HG02970 (cell line): Measurements from ENCODE around the gene TPH2.

Experiments
- ATAC-seq: cut with Tn5 transposase; IDR thresholded peaks from one replicate; pipeline ENCODE4 v1.9.1; 2021; ENCODE audit warnings: mild to moderate bottlenecking, moderate library complexity, moderate number of reproducible peaks; ENCODE audit not compliant: unreplicated experiment, low FRiP score

Gene TPH2

GRCh38 chr12:72030277-72030676, 91.6 kb downstream of the TPH2 start:
- no peak for ATAC-seq

GRCh38 chr12:72031066-72031465, 92.4 kb downstream of the TPH2 start:
- ATAC-seq, result no peak

- no peak for ATAC-seq
Observed at GRCh38 chr12:72033991-72034390, 95.3 kb downstream of the TPH2 start.

DNA sequence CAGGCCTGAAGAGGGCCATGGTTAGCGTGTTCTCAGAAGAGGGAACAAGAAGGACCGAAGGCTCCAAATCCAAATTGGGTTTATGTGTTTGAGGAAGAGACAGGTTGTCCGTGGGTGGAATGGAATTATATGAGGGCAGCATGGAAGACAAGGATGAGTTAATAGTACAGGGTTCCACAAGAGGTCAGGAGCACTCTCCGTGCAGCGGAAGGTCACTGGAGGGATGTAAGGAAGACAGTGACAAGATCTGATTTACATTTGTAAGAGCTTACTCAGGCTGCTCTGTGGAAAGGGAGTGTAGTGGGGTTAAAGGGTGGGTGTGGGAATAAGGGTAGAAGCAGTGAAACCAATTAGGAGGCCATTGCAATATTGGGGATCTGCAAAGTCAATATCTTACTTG, 97.0 kb downstream of the TPH2 start:
- no peak for ATAC-seq

DNA sequence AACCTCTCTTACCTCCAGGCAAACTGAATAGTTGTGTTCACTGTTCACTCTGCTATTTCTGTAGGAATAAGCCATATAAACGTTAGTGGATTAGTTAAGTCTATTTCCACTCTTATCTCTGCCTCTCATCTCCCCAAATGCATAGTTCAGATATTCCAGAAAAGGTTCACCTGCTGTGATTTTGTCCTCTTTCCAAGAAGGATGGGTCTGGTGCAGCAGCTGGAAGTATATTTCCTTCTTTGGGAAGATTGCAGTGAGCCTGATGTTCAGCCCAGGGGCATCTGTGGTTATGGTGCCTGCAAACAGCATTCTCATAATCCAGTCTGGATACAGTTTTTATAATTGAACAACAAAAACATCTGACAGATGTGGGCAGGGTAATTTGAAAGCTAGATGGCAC, 97.7 kb downstream of the TPH2 start:
- no peak for ATAC-seq

- ATAC-seq, result no peak
Observed at GRCh38 chr12:72037006-72037795, 98.6 kb downstream of the TPH2 start.

GRCh38 chr12:72041811-72042210, 103.2 kb downstream of the TPH2 start:
- no peak for ATAC-seq

- no peak for ATAC-seq
Observed at GRCh38 chr12:72053604-72054003, 115.0 kb downstream of the TPH2 start.

DNA sequence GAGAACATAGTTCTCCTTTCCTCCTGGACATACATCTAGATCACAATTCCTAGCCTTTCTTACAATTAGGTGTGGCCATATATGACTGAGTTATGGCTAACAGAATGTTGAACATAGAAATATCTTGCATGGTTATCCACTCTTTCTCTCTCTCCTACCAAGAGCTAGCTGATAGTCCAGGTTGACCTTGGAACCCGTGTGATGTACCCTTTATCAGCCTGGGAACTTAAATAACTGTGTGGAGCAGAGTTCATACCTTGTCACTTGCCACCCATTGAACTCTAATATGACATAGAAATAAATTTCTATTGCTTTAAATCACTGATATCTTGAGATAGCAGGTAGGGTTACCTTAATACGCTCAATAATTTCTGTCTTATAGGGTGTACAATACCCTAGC, 115.9 kb downstream of the TPH2 start:
- ATAC-seq, result no peak

GRCh38 chr12:72057330-72057914, 118.8 kb downstream of the TPH2 start:
- ATAC-seq, result no peak

DNA sequence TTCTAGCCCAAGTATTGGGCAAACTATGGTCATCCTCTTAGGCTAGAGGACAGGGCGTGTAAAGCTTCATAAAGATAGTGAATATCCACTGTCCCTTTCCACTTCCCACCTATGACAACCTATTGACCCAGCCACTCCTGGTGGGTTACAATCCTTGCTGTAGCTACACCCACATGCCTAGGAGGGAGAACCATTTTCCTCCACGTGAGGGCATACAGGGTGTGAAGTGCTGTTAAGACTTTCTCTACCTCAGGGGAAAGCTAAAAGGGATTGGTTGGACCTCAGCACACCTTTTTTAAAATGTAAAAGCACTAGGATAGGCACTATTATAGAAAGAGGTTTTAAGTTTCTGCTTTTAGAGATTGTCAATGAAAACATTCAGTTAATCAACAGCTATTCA, 124.4 kb downstream of the TPH2 start:
- no peak for ATAC-seq

DNA sequence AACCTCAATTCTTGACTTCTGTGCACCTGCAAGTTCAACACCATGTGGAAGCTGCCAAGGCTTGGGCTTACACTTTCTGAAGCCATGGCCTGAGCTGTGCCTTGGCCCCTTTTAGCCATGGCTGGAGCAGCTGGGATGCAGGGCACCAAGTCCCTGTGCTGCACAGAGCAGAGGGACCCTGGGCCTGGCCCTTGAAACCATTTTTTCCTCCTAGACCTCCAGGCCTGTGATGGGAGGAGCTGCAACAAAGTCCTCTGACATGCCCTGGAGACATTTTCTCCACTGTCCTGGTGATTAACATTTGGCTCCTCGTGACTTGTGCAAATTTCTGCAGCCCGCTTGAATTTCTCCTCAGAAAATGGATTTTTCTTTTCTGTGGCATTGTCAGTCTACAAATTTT, 132.4 kb downstream of the TPH2 start:
- no peak for ATAC-seq

- no peak for ATAC-seq
Observed at GRCh38 chr12:72072592-72073212, 134.1 kb downstream of the TPH2 start.

DNA sequence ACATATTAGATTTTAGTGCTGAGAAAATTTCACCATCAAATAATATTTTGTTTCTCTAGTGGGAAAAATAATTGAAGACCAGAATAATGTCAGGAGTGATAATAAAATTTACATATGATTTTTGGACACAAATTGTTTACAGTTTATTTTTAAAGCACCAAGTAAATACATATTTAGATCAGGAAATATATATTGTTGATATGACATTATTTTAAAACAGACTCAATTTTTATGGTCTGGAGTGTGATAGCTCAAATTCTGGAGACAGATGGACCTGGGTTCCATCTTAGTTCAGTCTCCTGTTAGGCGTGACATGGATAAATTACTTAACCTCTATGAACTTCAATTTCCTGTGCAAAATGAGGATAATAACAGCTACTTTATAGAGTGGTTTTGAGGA, 135.4 kb downstream of the TPH2 start:
- no peak for ATAC-seq

DNA sequence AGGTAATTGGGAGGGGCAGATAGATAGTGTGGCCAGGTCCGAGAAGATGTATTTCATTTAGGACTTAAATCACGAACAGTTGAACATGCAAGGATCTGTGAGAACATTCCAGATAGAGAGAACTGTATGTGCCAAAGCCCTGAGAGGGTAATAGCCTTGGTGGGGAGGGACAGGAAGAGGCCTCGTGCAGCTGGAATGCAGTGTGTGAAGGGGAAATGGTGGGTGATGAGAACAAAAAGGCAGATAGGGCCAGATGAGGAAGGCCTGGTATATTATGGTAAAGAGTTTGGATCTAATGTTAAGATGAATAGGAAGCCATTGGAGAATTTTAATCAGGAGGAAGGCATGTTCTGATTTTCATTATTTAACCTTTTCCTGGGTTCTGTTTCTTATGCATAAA, 136.3 kb downstream of the TPH2 start:
- ATAC-seq, result no peak

GRCh38 chr12:72075401-72075800, 136.8 kb downstream of the TPH2 start:
- no peak for ATAC-seq

DNA sequence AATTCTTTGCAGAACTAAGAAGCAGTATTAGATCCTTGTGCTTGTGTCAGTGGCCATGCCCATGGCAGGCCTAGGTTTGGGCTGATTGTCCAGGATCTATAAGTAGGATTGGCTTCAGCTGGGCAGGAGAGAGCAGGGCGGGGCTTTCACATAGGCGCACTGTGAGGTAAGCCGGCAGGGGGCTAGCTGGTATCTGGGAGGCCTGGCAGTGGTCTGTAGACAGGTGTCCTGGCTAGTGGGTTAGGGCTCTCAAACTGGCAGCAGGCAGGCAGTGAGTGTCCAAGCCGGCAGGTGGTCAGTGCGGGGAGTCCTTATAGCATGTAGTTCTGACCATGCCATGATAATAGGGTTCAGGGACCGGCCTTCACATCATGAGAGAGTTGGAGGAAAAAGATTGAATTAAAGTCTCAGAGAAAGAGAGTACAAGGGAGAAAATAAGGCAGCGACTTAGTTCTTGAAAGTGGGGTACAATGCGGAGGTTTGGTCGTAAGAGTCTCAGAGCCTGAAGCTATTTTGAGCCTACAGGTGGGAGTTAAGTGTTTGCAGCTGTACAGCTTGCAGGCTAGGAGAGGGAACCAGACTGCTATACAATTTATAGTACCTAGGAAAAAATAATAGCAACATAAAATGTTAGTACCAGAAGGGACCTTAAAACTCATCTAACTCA, 137.4 kb downstream of the TPH2 start:
- no peak for ATAC-seq

DNA sequence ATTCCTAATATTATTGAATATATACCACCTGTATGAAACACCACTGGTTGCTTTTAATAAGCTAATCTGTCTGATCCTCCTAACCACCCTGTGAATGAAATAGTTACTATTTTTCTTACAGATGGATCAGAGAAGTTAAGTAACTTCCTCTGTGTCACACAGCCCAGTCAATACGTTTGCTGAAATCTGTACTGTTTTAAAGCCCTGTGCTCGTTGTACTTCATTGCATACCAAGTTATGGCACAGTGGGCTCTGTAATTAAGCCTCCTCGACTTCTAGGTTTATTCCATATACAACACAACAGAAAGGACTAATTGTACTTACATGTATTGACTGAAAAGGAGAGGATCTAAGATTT, 137.9 kb downstream of the TPH2 start:
- no peak for ATAC-seq

GRCh38 chr12:72077111-72077820, 138.6 kb downstream of the TPH2 start:
- no peak for ATAC-seq

- no peak for ATAC-seq
Observed at GRCh38 chr12:72081777-72082176, 143.1 kb downstream of the TPH2 start.
